K562 (cell line): ENCODE measurements around the gene TMEM108. TPM values are rescaled to one million over a fixed set of nuclear protein-coding genes. Genes with fewer than 3 reads are reported as not detected.

Experiments
- GABPB2 ChIP-seq: fragments of 250-450 bp; sonication (Bioruptor Pico); conservative IDR thresholded peaks from 2 replicates; pipeline ENCODE4 v1.5.1; 2021; ENCODE audit warnings: mild to moderate bottlenecking
- MCM3 ChIP-seq: fragments of 450-650 bp; IDR thresholded peaks from 2 replicates; pipeline ENCODE4 v1.6.1; 2016
- MTA1 ChIP-seq: fragments of 450-650 bp; IDR thresholded peaks from 2 replicates; pipeline ENCODE4 v1.6.1; 2017; ENCODE audit warnings: borderline replicate concordance
- NEUROD1 ChIP-seq: fragments of 150-350 bp; IDR thresholded peaks from 2 replicates; pipeline ENCODE4 v1.6.1; 2014; ENCODE audit warnings: borderline replicate concordance, low read length, low read depth; ENCODE audit not compliant: partially characterized antibody
- ZNF778 ChIP-seq: fragments of 450-650 bp; formaldehyde crosslinking; IDR thresholded peaks from 2 replicates; pipeline ENCODE4 v1.4.0; 2020; ENCODE audit warnings: mild to moderate bottlenecking, moderate library complexity
- polyA plus RNA-seq, 8 experiments: library from polyadenylated mRNA; depleted of rRNA in 4 of 8; stranded (reverse) in 5 of 8; unstranded in 3 of 8; fragments of >200 nt; fragmentation: Nextera tagmentation in 2 of 8; fragmentation: Illumina TruSeq in 1 of 8; extraction: Ambion mirVana in 2 of 8; extraction: Trizol in 1 of 8; gene quantifications; 2 replicates each; pipeline versions ENCODE4 v1.2.1 to v1.2.3, GENCODE V29; 2011 to 2014; ENCODE audit warnings: inconsistent platforms in 1 of 8, missing spikeins in 1 of 8
- total RNA-seq, 7 experiments: library from RNA; depleted of rRNA in 6 of 7; stranded (reverse); fragments of >200 nt in 6 of 7; fragmentation: Illumina TruSeq in 2 of 7; extraction: Trizol in 2 of 7; gene quantifications; 2 replicates each; pipeline versions ENCODE4 v1.2.1 to v1.2.3, GENCODE V29; 2011 to 2021; ENCODE audit warnings: low replicate concordance in 1 of 7
- TF ChIP-seq, protein P1 (sequence below): IDR thresholded peaks from 2 replicates; pipeline ENCODE4 v1.6.1; 2016; ENCODE audit warnings: missing genetic modification characterization, missing compliant biosample characterization
- TF ChIP-seq, protein P2 (sequence below): fragments of 450-650 bp; IDR thresholded peaks from 2 replicates; pipeline ENCODE4 v1.6.1; 2016; ENCODE audit warnings: mild to moderate bottlenecking, moderate library complexity
- TF ChIP-seq, protein P3 (sequence below), 2 experiments: fragments of 200-800 bp in 1 of 2; sonication (Bioruptor generic) in 1 of 2; sonication (generic) in 1 of 2; formaldehyde crosslinking in 1 of 2; IDR thresholded peaks in 1 of 2; conservative IDR thresholded peaks in 1 of 2; 2 replicates each; pipeline versions ENCODE4 v1.5.0 to v1.6.1; 2016 to 2020; ENCODE audit warnings: missing compliant biosample characterization in 1 of 2, missing genetic modification characterization in 1 of 2, missing genetic modification reagents in 1 of 2

Gene TMEM108
- total and polyA plus RNA-seq, 9 of the 15 experiments (the other 6 are each of a cell fraction or from before 2014, with no cell fraction given), result 0.65 to 11.1 (median 3.4) TPM

DNA sequence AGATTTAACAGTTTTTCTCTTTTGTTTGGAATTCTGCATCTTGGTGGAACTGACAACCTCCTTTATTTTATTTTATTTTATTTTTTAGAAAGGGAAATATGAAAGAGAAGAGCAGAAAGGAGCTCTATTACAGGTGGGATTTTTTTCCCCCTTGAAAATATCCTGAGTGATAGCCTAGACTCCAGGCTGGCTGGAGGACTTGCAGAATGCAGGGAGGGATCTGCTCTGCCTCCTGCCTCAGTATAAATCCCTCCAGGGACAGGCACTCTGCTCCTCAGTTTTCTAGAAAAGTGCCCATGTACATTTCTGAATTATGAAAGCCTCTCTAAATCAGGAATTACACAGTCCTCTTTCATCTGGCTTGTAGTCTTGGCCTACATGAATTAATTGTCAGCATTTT is 173.7 kb downstream of the TMEM108 start (continued):
- TF ChIP-seq, protein P1, sequence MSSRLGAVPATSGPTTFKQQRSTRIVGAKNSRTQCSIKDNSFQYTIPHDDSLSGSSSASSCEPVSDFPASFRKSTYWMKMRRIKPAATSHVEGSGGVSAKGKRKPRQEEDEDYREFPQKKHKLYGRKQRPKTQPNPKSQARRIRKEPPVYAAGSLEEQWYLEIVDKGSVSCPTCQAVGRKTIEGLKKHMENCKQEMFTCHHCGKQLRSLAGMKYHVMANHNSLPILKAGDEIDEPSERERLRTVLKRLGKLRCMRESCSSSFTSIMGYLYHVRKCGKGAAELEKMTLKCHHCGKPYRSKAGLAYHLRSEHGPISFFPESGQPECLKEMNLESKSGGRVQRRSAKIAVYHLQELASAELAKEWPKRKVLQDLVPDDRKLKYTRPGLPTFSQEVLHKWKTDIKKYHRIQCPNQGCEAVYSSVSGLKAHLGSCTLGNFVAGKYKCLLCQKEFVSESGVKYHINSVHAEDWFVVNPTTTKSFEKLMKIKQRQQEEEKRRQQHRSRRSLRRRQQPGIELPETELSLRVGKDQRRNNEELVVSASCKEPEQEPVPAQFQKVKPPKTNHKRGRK, result no peak
- no peak for TF ChIP-seq NEUROD1
- no peak for TF ChIP-seq MTA1
- no peak for TF ChIP-seq ZNF778 (CRISPR knock-in tag)
- no peak for TF ChIP-seq GABPB2 (CRISPR knock-in tag)
- TF ChIP-seq, protein P2, sequence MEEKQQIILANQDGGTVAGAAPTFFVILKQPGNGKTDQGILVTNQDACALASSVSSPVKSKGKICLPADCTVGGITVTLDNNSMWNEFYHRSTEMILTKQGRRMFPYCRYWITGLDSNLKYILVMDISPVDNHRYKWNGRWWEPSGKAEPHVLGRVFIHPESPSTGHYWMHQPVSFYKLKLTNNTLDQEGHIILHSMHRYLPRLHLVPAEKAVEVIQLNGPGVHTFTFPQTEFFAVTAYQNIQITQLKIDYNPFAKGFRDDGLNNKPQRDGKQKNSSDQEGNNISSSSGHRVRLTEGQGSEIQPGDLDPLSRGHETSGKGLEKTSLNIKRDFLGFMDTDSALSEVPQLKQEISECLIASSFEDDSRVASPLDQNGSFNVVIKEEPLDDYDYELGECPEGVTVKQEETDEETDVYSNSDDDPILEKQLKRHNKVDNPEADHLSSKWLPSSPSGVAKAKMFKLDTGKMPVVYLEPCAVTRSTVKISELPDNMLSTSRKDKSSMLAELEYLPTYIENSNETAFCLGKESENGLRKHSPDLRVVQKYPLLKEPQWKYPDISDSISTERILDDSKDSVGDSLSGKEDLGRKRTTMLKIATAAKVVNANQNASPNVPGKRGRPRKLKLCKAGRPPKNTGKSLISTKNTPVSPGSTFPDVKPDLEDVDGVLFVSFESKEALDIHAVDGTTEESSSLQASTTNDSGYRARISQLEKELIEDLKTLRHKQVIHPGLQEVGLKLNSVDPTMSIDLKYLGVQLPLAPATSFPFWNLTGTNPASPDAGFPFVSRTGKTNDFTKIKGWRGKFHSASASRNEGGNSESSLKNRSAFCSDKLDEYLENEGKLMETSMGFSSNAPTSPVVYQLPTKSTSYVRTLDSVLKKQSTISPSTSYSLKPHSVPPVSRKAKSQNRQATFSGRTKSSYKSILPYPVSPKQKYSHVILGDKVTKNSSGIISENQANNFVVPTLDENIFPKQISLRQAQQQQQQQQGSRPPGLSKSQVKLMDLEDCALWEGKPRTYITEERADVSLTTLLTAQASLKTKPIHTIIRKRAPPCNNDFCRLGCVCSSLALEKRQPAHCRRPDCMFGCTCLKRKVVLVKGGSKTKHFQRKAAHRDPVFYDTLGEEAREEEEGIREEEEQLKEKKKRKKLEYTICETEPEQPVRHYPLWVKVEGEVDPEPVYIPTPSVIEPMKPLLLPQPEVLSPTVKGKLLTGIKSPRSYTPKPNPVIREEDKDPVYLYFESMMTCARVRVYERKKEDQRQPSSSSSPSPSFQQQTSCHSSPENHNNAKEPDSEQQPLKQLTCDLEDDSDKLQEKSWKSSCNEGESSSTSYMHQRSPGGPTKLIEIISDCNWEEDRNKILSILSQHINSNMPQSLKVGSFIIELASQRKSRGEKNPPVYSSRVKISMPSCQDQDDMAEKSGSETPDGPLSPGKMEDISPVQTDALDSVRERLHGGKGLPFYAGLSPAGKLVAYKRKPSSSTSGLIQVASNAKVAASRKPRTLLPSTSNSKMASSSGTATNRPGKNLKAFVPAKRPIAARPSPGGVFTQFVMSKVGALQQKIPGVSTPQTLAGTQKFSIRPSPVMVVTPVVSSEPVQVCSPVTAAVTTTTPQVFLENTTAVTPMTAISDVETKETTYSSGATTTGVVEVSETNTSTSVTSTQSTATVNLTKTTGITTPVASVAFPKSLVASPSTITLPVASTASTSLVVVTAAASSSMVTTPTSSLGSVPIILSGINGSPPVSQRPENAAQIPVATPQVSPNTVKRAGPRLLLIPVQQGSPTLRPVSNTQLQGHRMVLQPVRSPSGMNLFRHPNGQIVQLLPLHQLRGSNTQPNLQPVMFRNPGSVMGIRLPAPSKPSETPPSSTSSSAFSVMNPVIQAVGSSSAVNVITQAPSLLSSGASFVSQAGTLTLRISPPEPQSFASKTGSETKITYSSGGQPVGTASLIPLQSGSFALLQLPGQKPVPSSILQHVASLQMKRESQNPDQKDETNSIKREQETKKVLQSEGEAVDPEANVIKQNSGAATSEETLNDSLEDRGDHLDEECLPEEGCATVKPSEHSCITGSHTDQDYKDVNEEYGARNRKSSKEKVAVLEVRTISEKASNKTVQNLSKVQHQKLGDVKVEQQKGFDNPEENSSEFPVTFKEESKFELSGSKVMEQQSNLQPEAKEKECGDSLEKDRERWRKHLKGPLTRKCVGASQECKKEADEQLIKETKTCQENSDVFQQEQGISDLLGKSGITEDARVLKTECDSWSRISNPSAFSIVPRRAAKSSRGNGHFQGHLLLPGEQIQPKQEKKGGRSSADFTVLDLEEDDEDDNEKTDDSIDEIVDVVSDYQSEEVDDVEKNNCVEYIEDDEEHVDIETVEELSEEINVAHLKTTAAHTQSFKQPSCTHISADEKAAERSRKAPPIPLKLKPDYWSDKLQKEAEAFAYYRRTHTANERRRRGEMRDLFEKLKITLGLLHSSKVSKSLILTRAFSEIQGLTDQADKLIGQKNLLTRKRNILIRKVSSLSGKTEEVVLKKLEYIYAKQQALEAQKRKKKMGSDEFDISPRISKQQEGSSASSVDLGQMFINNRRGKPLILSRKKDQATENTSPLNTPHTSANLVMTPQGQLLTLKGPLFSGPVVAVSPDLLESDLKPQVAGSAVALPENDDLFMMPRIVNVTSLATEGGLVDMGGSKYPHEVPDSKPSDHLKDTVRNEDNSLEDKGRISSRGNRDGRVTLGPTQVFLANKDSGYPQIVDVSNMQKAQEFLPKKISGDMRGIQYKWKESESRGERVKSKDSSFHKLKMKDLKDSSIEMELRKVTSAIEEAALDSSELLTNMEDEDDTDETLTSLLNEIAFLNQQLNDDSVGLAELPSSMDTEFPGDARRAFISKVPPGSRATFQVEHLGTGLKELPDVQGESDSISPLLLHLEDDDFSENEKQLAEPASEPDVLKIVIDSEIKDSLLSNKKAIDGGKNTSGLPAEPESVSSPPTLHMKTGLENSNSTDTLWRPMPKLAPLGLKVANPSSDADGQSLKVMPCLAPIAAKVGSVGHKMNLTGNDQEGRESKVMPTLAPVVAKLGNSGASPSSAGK, result no peak
- TF ChIP-seq, protein P3, sequence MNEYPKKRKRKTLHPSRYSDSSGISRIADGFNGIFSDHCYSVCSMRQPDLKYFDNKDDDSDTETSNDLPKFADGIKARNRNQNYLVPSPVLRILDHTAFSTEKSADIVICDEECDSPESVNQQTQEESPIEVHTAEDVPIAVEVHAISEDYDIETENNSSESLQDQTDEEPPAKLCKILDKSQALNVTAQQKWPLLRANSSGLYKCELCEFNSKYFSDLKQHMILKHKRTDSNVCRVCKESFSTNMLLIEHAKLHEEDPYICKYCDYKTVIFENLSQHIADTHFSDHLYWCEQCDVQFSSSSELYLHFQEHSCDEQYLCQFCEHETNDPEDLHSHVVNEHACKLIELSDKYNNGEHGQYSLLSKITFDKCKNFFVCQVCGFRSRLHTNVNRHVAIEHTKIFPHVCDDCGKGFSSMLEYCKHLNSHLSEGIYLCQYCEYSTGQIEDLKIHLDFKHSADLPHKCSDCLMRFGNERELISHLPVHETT (CRISPR knock-in tag; conservative IDR thresholded peaks at IDR 0.05 in 1 of 2, IDR thresholded peaks at IDR 0.05 in 1 of 2), result no peak
- no peak for TF ChIP-seq MCM3
